ENCODE measurements around the gene SEMA4G.

SEMA4G gene

DNA sequence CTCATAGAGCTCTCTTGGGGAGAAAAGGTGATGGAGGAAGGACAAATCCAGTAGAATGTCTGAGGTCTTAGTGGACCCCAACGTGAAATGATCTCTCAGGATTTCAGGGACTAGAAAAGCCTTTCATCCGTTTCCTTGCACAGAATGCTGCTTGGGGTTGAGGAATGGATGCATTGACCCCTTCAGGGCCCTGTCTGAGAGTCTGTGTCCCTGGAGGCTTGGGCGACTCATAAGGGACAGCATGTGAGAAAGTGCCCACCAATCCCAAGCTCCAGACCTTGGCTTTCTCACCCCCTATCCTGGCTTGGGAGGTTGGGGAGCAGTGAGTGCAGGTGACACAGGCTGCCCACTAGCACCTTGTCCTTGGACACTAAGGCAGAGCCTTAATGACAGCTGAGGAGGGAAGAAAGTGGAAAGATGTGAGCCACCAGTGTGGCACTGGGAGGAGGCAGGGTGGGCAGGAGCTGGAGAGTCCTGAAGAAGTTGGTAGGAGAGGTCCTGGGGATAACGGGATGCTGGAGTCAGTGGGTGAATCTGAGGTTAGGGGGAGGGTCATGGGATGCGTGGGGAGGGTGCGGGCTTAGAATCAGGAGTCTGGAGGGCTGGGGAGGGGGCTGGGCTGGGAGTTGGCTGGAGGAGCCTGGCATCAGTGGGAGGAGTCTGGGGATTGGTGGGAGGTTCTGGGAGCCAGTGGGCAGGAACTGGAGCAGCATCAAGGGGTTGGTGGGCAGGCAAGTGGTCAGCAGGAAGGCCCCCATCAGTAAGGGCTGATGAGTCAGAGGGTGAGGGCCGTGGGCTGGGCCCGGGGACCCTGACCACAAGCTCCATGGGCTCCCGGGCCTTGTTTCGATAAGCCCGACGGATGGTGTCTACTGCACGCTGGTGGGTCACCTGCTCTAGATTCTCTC is 38.9 kb downstream of the SEMA4G start:
- no peak for DNase-seq

DNA sequence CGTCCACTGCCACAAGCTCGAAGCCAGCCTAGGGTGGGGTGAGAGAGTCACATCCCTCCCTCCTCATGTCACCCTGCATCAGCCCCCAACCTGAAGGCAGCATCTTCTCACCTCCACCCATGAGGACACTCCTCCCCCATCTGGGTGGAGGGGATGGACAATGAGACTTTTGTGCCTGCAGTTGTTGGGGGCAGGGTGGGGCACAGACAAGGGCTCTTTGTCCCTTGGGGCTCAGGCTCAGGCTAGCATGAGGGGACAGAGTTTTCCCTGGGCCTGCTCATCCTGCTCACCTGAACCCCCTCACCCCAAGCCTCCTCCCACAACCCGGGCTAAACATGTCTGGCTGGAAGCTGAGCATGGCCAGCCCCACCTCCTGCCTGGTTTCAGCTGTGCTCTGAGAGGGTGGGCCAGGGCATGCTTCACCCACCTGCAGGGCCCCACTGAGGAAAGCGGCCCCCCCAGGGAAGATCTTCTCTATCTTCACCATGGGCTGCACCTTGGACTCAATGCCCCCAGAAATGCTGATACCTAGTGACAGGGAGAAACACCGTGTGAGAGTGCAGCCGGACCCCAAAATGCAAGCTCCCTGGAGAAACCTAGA is 39.6 kb downstream of the SEMA4G start:
- no peak for DNase-seq

DNA sequence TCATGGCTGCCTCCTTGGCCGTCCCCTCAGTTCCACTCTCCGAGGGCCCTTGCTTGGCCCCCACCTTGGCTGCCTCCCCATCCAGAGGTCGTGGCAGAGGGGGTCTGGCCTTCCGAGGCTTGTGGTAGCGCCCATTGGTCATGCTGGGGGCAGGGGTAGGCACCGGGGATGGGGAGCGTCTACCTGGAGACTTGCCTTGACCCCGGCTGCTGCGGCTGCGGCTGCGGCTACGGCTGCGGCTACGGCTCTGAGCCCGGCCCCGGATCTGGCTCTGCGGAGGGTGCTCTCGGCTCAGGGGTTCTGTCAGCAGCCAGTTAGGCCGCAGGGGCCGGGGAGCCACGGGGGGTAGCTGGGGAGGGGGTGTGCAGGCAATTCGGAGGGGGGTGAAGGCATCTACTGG is 41.0 kb downstream of the SEMA4G start:
- no peak for DNase-seq

DNA sequence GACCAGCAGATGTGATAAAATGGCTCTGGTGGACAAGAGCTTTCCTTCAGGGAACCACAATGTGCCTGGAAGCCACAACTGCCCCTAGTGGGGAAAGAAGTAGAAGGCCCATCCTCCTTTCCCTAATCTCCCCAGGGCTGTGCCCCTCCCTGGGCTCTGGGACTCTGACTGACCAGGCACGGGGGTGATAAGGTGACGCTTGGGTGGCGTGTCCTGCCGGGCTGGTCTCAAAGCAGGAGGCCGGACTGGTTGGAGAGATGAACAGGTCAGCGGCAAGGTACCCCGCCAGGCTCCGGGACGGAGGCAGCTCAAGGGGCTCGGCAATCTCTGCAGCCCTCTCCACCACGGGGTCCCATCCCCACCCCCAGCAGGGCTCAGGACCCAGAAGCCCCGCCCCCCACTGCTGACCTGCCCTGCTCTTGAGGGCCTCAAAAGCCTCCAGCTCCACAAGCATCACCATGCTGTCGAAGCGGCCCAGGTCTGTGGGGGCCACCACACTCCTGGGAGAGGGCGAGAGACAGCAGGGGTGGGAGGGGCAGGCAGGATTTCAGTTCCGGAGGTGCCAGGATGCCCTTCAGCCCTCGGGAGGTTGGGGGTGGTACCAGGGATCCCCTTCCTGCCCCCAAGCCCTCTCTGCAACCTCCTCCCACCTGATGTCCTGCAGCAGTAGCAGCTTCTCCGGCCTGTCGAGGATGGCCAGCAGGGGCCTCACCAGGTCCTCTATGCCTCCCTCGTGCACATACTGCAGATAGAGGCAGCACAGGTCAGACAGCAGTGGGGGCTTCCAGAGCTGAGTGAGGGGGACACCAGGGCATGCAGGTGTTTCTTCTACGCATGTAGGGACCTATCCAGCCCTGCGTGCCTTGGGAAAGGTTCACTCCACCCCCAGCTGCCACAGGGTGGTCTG is 42.5 kb downstream of the SEMA4G start:
- no peak for DNase-seq

DNA sequence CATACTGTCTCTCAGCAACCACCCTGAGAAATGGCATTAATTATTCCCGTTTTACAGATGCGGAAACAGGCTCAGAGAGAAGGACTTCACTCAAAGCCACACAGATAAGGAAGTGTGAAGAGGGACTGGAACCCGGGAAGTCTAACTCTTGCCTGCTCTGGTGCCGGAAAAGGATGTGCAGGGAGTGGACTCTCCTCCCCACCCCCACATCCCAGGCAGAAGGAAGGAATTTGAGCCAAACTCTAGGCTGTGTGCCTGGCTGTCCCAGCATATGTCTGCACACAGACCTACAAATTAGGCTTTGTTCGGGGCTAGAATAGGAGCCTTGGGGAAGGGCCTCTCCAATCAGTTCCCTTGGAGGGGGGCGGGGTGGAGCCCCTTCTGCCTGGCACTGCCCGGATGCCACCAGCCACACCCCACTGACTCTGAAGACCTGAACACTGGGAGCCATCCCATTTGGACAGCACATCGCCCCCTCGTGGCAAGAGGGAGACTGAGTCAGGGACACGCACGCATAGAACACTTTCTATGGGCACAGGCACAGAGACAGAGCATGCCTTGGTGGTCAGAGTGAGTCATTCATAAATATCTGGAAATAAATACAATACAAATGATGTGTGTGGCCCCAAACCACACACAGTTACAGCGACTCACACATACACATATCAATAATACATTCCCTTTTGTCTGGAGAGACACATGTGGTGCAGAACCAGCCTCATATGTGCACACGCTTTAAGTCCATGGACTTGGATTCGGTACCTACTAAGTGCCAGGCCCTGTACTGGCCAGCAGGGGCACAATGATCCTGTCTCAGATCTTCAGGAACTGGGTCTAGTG is 43.4 kb downstream of the SEMA4G start:
- peak; percentile 84 for DNase-seq

DNA sequence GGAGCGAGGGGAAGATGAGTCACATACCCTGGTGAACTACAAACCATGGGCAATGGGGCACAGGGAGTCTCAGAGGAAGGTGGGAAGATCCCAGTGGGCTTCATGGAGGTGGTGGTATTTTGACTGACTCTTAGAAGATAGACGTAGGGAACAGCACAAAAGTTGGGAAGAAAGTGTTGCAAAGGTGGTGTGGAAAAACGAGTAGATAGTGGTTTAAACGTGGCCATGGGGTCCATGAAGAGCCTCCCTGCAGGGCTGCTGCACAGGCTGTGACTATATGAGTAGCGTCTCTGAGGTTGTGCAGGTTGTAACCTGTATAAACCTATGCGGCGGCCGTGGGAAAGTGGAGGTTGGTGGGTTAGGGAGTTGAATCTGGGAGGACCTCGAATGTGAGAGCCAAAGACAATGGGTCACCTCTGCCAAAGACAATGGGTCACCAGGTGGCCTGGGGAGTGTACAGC is 44.1 kb downstream of the SEMA4G start:
- no peak for DNase-seq

DNA sequence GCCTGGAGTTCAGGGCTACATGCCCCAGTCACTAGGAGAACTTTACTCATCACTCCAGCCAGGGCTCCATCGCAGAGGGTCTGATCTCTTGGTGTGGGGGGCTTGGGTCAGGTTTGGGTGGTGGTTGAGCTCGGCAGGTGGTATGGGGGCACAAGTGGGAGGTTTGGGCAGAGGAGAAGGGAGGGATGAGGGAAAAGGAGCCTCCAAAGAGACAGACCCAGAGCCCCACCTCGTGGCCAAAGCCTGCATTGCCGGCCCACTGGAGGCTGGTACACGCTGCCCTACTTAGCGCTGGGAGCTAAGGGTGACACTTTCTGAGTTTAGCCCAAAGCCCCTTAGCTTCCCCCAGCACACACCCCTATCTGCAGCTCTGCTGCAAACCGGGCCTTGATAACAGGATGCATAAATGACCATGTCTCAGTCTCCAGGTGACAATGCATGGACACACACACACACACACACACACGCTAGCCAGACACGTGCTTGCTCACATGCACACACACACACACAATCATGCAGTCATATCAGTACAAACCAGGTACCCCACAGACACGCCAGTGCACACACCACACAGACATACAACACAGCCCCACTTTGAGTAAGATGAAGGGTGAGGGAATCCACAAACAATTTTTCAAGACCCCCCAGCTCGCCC is 45.1 kb downstream of the SEMA4G start:
- DNase-seq = peak; percentile 78

DNA sequence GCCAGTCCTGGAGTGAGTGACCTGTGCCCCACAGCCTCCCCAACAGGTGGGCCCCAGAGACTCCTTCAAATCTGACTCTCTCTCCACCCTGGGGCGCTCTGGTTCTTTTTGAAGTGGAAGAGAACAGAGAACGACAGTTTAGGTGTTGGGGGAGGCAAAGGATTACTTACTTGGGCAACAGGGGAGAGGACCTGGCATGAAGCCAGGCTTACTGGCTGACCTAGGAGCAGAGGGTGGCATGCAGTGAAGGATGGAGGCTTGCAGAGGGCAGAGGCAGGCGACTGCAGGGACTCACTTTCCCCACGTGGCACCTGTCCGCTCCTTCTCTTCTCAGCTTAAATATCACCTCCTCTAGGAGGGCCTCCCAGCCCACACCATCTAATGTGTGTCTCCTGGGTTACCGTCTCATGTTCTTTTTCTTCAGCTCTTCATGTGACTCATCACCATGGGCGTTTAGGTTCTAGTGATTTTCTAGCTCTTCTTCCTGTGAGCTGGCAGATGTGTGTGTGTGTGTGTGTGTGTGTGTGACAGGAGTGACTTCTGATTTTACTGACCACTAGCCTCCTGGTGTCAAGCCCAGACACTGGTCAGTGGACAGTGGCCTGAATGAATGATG is 45.8 kb downstream of the SEMA4G start:
- DNase-seq = peak; percentile 41

DNA sequence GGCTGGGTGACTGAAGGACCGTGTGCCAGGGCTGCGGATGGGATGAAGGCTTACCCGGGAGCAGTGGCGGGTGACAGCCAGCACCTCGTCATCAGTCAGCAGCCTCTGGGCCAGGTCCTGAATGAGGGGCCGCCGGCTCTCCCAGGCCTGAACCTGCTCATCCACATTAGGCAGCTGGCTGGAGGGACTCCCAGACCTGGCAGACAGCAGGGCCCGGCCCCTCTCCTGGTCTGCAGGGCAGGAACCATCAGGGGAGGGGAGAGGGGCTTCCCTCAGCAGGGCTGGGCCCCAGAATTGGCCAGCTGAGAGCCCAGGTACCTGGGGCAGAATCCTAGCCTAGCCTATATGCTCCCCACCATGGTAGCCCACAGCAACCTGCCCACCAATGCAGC is 46.3 kb downstream of the SEMA4G start:
- no peak for DNase-seq

DNA sequence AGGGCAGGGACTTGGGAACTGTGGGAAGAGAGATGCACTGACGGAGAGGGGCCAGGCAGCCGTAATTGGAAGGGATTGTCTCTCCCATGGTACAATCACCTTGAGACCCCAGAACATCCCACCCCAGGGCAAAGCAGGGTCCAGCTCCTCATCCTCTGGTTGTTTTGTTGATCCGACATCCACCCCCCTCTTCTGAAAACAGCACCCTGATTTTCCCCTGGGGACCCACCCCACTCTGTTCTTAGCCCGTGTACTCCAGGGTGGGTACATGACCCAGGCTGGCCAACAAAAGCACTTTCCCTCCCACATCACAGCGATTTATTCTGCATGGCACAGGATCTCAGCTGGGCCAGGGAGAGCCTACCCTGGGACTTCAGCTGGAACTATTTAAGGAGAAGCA is 47.5 kb downstream of the SEMA4G start:
- no peak for DNase-seq

DNA sequence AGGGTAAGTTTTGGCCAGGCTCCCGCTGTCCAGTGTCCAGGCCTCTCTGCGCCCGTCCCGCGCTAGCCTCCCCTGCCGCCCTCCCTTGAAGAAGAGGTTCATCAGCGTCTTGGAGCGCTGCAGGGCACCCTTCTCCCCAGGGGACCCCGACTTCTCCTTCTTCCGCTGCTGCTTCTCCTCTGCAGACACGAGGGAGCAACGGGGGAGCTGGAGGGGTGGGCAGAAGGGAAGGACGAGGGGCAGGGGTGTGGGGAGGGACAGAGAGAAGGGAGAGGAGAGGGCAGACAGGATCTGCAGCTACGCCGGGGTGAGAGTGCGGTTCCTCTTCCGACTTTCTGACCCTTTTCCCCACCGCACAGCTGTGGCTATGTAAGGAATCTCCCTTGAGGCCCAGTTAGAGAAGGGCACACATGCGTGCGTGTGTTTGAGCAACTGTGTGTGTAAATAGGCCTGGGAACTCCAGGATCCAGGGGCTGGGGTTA is 48.9 kb downstream of the SEMA4G start:
- no peak for DNase-seq

DNA sequence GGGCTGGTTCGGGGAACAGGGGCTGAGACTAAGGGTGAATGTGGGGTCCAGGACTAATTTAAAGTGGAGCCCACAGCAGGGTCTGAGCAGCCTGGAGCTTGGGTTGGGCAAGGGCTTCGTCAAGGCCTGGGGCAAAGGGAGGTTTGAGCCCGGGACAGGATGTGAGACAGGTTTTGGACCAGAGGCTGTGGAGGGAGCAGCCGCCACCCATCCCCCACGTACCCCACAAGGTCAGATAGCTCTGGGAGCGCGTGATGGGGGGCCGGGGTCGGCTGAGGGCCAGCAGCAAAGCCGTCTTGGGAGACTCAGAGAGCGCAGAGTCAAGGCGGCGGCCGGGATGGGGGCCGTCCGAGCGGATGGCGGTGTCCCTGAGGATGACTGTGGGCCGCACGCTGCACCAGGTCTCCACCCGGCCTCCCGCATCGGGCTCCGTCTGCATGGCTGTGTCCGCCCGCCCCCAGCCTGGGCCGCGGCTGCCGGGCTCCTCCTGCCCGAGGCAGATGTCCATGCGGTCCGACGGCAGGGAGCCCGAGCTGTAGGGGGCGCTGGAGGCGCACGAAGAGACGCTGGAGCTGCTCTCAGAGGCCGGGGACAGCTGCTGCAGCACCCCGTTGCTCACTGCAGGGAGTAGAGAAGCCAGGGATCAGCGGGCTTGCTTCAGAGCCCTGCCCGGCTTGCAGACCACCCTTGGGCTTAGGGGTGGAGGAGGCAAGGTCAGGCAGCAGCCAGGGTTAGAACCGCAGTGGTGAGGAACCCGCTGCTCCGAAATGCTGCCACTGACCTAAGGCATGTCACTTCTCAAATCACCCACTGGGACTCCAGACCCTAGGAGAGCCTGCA is 49.5 kb downstream of the SEMA4G start:
- DNase-seq = peak; percentile 79

All from stimulated activated CD4-positive, alpha-beta T cell treated with anti-CD3 and anti-CD28 coated beads, Interleukin-4, amount 100 ng/mL, for 24 hours (primary cell).